ENCODE measurements around the gene HPN. TPM values are rescaled to one million over a fixed set of nuclear protein-coding genes. Genes with fewer than 3 reads are reported as not detected.

HPN gene
- total RNA-seq, 1 donor from 2014 or later, result not detected

- no peak overlapping the region for H3K4me3 ChIP-seq (ENCODE audit: low read depth, low read length)
- no peak for TF ChIP-seq CTCF (IDR thresholded peaks at IDR 0.05; ENCODE audit: insufficient read depth, low read length, severe bottlenecking)
- FAIRE-seq (no peak), DNase-seq (ENCODE audit: low read depth) (no peak)
- H3K27me3 ChIP-seq (ENCODE audit: control insufficient read depth, insufficient read depth, low read length), result no peaks in the 10 kb centered on the region
- no peaks in the 10 kb centered on the region for H3K36me3 ChIP-seq (ENCODE audit: control insufficient read depth, insufficient read depth, low read length)
These were observed 15.1 kb downstream of the HPN start for GRCh38 chr19:35056513-35057063.

- Histone ChIP-seq H3K27me3 (ENCODE audit: control insufficient read depth, insufficient read depth, low read length) (no peaks in the 10 kb centered on the region), H3K4me3 (ENCODE audit: low read depth, low read length) (no peak overlapping the region), H3K36me3 (ENCODE audit: control insufficient read depth, insufficient read depth, low read length) (no peaks in the 10 kb centered on the region)
- FAIRE-seq (no peak), DNase-seq (ENCODE audit: low read depth) (no peak)
- no peak for TF ChIP-seq CTCF (IDR thresholded peaks at IDR 0.05; ENCODE audit: insufficient read depth, low read length, severe bottlenecking)
These were observed 16.8 kb downstream of the HPN start for GRCh38 chr19:35058370-35058769.

- Histone ChIP-seq H3K36me3 (ENCODE audit: control insufficient read depth, insufficient read depth, low read length) (no peaks in the 10 kb centered on the region), H3K4me3 (ENCODE audit: low read depth, low read length) (no peak overlapping the region), H3K27me3 (ENCODE audit: control insufficient read depth, insufficient read depth, low read length) (no peaks in the 10 kb centered on the region)
- DNase-seq (ENCODE audit: low read depth) (no peak), FAIRE-seq (no peak)
- TF ChIP-seq CTCF (IDR thresholded peaks at IDR 0.05; ENCODE audit: insufficient read depth, low read length, severe bottlenecking), result no peak
These were observed 17.7 kb downstream of the HPN start for GRCh38 chr19:35059006-35059798.

- Histone ChIP-seq H3K4me3 (ENCODE audit: low read depth, low read length) (no peak overlapping the region), H3K36me3 (ENCODE audit: control insufficient read depth, insufficient read depth, low read length) (no peaks in the 10 kb centered on the region), H3K27me3 (ENCODE audit: control insufficient read depth, insufficient read depth, low read length) (no peaks in the 10 kb centered on the region)
- FAIRE-seq (no peak), DNase-seq (ENCODE audit: low read depth) (no peak)
- TF ChIP-seq CTCF (IDR thresholded peaks at IDR 0.05; ENCODE audit: insufficient read depth, low read length, severe bottlenecking), result no peak
These were observed 18.2 kb downstream of the HPN start for GRCh38 chr19:35059799-35060091.

GRCh38 chr19:35060160-35060855 is 18.8 kb downstream of the HPN start:
- H3K36me3 ChIP-seq (ENCODE audit: control insufficient read depth, insufficient read depth, low read length), result no peaks in the 10 kb centered on the region
- no peaks in the 10 kb centered on the region for H3K27me3 ChIP-seq (ENCODE audit: control insufficient read depth, insufficient read depth, low read length)
- no peak for TF ChIP-seq CTCF (IDR thresholded peaks at IDR 0.05; ENCODE audit: insufficient read depth, low read length, severe bottlenecking)
- no peak for DNase-seq (ENCODE audit: low read depth)
- FAIRE-seq, result no peak
- no peak overlapping the region for H3K4me3 ChIP-seq (ENCODE audit: low read depth, low read length)

Measured in bronchial epithelial cell (primary cell).